Measurements from ENCODE around the gene PRKRA. TPM values are rescaled to one million over a fixed set of nuclear protein-coding genes. Genes with fewer than 3 reads are reported as not detected.

PRKRA gene
- polyA plus RNA-seq, 1 experiment = 30.4 TPM

GRCh38 chr2:178388287-178388686 lies 62.7 kb downstream of the PRKRA start:
- H3K27me3 ChIP-seq (ENCODE audit: control insufficient read depth, insufficient read depth, low read length) = no peaks in the 10 kb centered on the region
- no peak for DNase-seq (ENCODE audit: low read depth)
- POLR2A ChIA-PET = no interaction called here
- no peaks in the 10 kb centered on the region for H3K36me3 ChIP-seq (ENCODE audit: control insufficient read depth, insufficient read depth, low read length)
- no peak overlapping the region for H3K4me3 ChIP-seq (ENCODE audit: low read depth, low read length)
- CTCF ChIA-PET = interaction anchor here (1.0 kb wide), 1 partner anchor 75 kb away, joined by 3 read pairs; no protein-coding TSS in a partner anchor
- TF ChIP-seq, protein P1, sequence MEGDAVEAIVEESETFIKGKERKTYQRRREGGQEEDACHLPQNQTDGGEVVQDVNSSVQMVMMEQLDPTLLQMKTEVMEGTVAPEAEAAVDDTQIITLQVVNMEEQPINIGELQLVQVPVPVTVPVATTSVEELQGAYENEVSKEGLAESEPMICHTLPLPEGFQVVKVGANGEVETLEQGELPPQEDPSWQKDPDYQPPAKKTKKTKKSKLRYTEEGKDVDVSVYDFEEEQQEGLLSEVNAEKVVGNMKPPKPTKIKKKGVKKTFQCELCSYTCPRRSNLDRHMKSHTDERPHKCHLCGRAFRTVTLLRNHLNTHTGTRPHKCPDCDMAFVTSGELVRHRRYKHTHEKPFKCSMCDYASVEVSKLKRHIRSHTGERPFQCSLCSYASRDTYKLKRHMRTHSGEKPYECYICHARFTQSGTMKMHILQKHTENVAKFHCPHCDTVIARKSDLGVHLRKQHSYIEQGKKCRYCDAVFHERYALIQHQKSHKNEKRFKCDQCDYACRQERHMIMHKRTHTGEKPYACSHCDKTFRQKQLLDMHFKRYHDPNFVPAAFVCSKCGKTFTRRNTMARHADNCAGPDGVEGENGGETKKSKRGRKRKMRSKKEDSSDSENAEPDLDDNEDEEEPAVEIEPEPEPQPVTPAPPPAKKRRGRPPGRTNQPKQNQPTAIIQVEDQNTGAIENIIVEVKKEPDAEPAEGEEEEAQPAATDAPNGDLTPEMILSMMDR (IDR thresholded peaks at IDR 0.05; ENCODE audit: insufficient read depth, low read depth, low read length) = no peak

GRCh38 chr2:178386986-178387597 lies 63.9 kb downstream of the PRKRA start:
- TF ChIP-seq, protein P1 (IDR thresholded peaks at IDR 0.05; ENCODE audit: insufficient read depth, low read depth, low read length) = no peak
- no peak for DNase-seq (ENCODE audit: low read depth)
- H3K27me3 ChIP-seq (ENCODE audit: control insufficient read depth, insufficient read depth, low read length) = no peaks in the 10 kb centered on the region
- H3K36me3 ChIP-seq (ENCODE audit: control insufficient read depth, insufficient read depth, low read length) = no peaks in the 10 kb centered on the region
- H3K4me3 ChIP-seq (ENCODE audit: low read depth, low read length) = no peak overlapping the region
- POLR2A ChIA-PET = no interaction called here
- CTCF ChIA-PET = no interaction called here

- DNase-seq (ENCODE audit: low read depth) = no peak
- TF ChIP-seq, protein P1 (IDR thresholded peaks at IDR 0.05; ENCODE audit: insufficient read depth, low read depth, low read length) = no peak
- no peak overlapping the region for H3K4me3 ChIP-seq (ENCODE audit: low read depth, low read length)
- no peaks in the 10 kb centered on the region for H3K36me3 ChIP-seq (ENCODE audit: control insufficient read depth, insufficient read depth, low read length)
- no peaks in the 10 kb centered on the region for H3K27me3 ChIP-seq (ENCODE audit: control insufficient read depth, insufficient read depth, low read length)
- ChIA-PET CTCF (interaction anchor here (0.7 to 0.9 kb wide), 2 partner anchors 11 to 20 kb away, joined by 3 read pairs; no protein-coding TSS in a partner anchor), POLR2A (no interaction called here)
Measured at GRCh38 chr2:178385595-178386148, 65.3 kb downstream of the PRKRA start.

DNA sequence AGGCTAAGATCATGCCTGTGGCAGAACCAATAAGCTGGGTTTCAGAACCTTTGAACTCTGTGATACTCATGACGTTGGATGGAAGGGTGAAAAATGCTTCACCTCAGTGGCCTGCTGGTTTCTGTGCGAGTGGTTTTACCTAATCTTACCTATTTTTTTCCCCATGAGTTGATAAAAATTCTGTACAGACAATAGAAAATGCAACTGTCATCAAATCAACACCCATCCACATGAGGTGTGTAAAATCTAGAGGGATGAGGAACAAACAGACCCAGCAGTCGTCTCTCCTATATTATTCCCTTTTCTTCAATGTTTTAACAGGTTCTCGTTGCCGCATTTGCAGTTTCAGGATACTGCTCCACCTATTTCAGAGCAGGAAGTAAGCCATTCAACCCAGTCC lies 67.3 kb downstream of the PRKRA start:
- H3K4me3 ChIP-seq (ENCODE audit: low read depth, low read length) = no peak overlapping the region
- TF ChIP-seq, protein P1 (IDR thresholded peaks at IDR 0.05; ENCODE audit: insufficient read depth, low read depth, low read length) = no peak
- no peak for DNase-seq (ENCODE audit: low read depth)
- POLR2A ChIA-PET = no interaction called here
- no peaks in the 10 kb centered on the region for H3K27me3 ChIP-seq (ENCODE audit: control insufficient read depth, insufficient read depth, low read length)
- CTCF ChIA-PET = interaction anchor here (2.5 kb wide), 1 partner anchor 31 kb away, joined by 7 read pairs; no protein-coding TSS in a partner anchor
- H3K36me3 ChIP-seq (ENCODE audit: control insufficient read depth, insufficient read depth, low read length) = no peaks in the 10 kb centered on the region

Other genes with a start within 250 kb of the PRKRA start
- gene PJVK, start 203 bp upstream of the PRKRA start, polyA plus RNA-seq (2011; rRNA removed) = 1.5 and 2.8 TPM in 2 replicates
- gene FKBP7, start 27.4 kb upstream of the PRKRA start, polyA plus RNA-seq (2011; rRNA removed) = 32.4 and 59.2 TPM in 2 replicates
- 10.0 and 22.8 TPM in 2 replicates for gene PLEKHA3, start 29.3 kb upstream of the PRKRA start, polyA plus RNA-seq (2011; rRNA removed)